Measurements from ENCODE around the gene NKAPD1. TPM values are rescaled to one million over a fixed set of nuclear protein-coding genes. Genes with fewer than 3 reads are reported as not detected.
A peak's percentile ranks its signal among the peaks of the same experiment; 100 is the strongest.
"Not testable (repeated sequence)": the region's sequence is repeated elsewhere in the genome, so short reads cannot be mapped to it uniquely, and the experiment has no call there.

The NKAPD1 gene
- total and polyA plus RNA-seq, 8 donors = 8.7 to 26.1 (median 19.2) TPM

- Histone ChIP-seq H3K36me3 (peaks cover 24 to 95% (median 89%) of the 10 kb centered on the region in 4 donors), H3K27me3 (no peaks in the 10 kb centered on the region), H3K4me1 (peaks cover 0 to 9% (median 0%) of the 10 kb centered on the region in 4 donors), H3K9me3 (no peaks in the 10 kb centered on the region), H3K27ac (no peak overlapping the region), H3K4me3 (no peak overlapping the region)
- TF ChIP-seq POLR2AphosphoS5 (IDR thresholded peaks at IDR 0.05) (no peak), POLR2A (IDR thresholded peaks at IDR 0.05) (no peak), CTCF (IDR thresholded peaks at IDR 0.05) (no peak), EP300 (IDR thresholded peaks at IDR 0.05) (no peak)
- DNase-seq = no peak
- intact Hi-C loops (cut with DNase I; ENCODE audit: low total_unique reads) = no loop called here
- WGBS, 5 donors = 96 to 100% (median 98%) methylated on average over 2 of the region's 2 CpGs
These were observed 31.2 kb upstream of the NKAPD1 start for GRCh38 chr11:112042961-112043304.

GRCh38 chr11:112044961-112045360 lies 29.1 kb upstream of the NKAPD1 start:
- DNase-seq = no peak
- Histone ChIP-seq H3K4me1 (peaks cover 0 to 9% (median 0%) of the 10 kb centered on the region in 4 donors), H3K27ac (no peak overlapping the region), H3K27me3 (no peaks in the 10 kb centered on the region), H3K36me3 (peaks cover 18 to 87% (median 82%) of the 10 kb centered on the region in 4 donors), H3K4me3 (no peak overlapping the region), H3K9me3 (no peaks in the 10 kb centered on the region)
- intact Hi-C loops (cut with DNase I; ENCODE audit: low total_unique reads) = no loop called here
- 87 to 99% (median 97%) methylated on average over 4 of the region's 4 CpGs for WGBS, 5 donors
- no peak for TF ChIP-seq POLR2AphosphoS5 (IDR thresholded peaks at IDR 0.05)
- TF ChIP-seq POLR2A (IDR thresholded peaks at IDR 0.05) = no peak
- TF ChIP-seq EP300 (IDR thresholded peaks at IDR 0.05) = no peak
- TF ChIP-seq CTCF (IDR thresholded peaks at IDR 0.05) = no peak

- H3K4me3 ChIP-seq; H3K9me3 ChIP-seq; DNase-seq; H3K27ac ChIP-seq; H3K4me1 ChIP-seq; intact Hi-C loops (cut with DNase I; ENCODE audit: low total_unique reads); H3K27me3 ChIP-seq: not testable (repeated sequence)
- peaks cover 24 to 87% (median 81%) of the 10 kb centered on the region in 4 donors for H3K36me3 ChIP-seq
- 97 to 100% (median 99%) methylated on average over 1 to 2 of the region's 2 CpGs for WGBS, 5 donors
These were observed 27.5 kb upstream of the NKAPD1 start for GRCh38 chr11:112046647-112047046.

- DNase-seq = not testable (repeated sequence)
These were observed 25.8 kb upstream of the NKAPD1 start for GRCh38 chr11:112048256-112048655.

GRCh38 chr11:112049777-112050176 lies 24.3 kb upstream of the NKAPD1 start:
- Histone ChIP-seq H3K27me3 (no peaks in the 10 kb centered on the region), H3K4me3 (no peak overlapping the region), H3K4me1 (no peaks in the 10 kb centered on the region), H3K36me3 (peaks cover 23 to 92% (median 89%) of the 10 kb centered on the region in 4 donors), H3K27ac (no peak overlapping the region), H3K9me3 (no peaks in the 10 kb centered on the region)
- TF ChIP-seq CTCF (IDR thresholded peaks at IDR 0.05) (no peak), POLR2A (IDR thresholded peaks at IDR 0.05) (no peak), EP300 (IDR thresholded peaks at IDR 0.05) (no peak), POLR2AphosphoS5 (IDR thresholded peaks at IDR 0.05) (no peak)
- 42 to 50% (median 48%) methylated on average over 2 of the region's 2 CpGs for WGBS, 5 donors
- intact Hi-C loops (cut with DNase I; ENCODE audit: low total_unique reads) = no loop called here
- DNase-seq = no peak

More at GRCh38 chr11:112048256-112048655, 25.8 kb upstream of the NKAPD1 start:
- H3K27me3 ChIP-seq; intact Hi-C loops (cut with DNase I; ENCODE audit: low total_unique reads); H3K9me3 ChIP-seq; H3K4me1 ChIP-seq; H3K4me3 ChIP-seq: not testable (repeated sequence)
- Histone ChIP-seq H3K36me3 (peaks cover 29 to 92% (median 89%) of the 10 kb centered on the region in 4 donors), H3K27ac (peak overlapping the region in 2 of 5 donors; percentile 17 to 50)
- 91 to 97% (median 93%) methylated on average over 3 of the region's 3 CpGs for WGBS, 5 donors

Data from stomach (tissue), 9 donors.